ENCODE measurements around the gene ZYG11B.
"Not testable (repeated sequence)": the region's sequence is repeated elsewhere in the genome, so short reads cannot be mapped to it uniquely, and the experiment has no call there.

Gene ZYG11B

DNA sequence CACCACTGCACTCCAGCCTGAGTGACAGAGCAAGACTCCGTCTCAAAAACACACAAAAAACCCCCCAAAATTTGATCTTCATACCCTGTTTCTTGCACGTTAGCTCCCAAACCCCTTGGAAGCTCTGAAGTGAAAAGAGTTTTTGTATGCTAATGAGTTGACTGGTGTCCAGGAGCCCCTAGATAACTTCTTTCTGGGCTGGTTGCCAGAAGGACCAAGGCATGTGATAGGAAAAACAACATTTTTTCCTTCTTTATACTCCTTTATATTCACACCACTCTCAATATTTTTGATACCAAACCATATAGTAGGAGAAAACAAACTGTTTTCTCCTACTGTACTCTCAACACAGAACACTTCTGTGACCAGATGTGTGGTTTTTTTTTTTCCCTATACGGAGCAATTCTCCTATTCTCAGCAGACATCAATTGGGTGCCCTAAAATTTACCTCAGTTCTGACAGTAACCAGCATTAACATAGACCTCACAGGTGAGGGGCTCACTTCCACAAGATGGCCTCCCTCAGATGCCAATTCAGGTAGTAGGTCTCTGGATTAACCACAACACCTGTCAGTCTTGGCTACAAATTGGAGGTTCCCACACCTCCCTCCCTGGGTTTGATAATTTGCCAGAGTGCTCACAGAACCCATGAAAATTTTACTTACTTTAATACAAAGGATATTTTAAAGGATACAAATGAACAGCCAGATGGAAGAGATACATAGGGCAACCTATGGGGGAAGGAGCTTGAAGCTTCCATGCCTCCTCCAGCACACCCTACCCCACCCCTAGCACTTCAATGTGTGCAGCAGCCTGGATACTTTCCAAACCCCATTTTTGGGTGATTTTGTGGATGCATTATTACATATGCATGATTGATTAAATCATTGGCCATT, 25.6 kb downstream of the ZYG11B start:
- in situ Hi-C loops (cut with MboI; ENCODE audit: low sequenced_read_pairs), result no loop called here

DNA sequence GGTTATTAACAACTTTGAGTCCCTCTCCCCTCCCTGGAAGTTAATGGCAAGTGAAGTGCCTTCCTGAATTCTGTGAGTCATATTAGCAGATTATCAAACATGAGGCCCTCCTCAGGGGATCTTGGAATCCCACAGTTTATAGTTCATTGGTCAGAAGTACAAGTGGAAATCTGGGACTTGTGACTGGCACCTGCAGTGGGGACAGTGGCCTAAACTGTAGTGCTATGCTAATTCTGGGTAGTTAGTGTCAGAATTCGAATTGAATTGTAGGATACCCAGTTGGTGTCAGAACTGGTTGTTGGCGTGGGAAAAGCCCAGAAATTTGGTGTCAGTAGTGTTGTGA, 26.2 kb downstream of the ZYG11B start:
- in situ Hi-C loops (cut with MboI; ENCODE audit: low sequenced_read_pairs), result no loop called here

DNA sequence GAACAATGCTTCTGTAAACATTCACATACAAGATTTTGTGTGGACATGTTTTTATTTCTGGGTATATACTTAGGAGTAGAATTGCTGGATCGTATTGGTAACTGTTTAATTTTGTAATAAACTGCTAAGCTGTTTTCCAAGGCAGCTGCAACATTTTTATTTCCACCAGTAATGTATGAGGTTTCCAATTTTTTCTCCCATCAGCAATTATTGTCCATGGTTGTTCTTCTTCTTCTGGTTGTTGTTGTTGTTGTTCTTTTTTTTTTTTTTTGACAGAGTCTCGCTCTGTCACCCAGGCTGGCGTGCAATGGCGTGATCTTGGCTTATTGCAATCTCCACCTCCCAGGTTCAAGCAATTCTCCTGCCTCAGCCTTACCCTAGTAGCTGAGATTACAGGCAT, 26.9 kb downstream of the ZYG11B start:
- in situ Hi-C loops (cut with MboI; ENCODE audit: low sequenced_read_pairs), result no loop called here

DNA sequence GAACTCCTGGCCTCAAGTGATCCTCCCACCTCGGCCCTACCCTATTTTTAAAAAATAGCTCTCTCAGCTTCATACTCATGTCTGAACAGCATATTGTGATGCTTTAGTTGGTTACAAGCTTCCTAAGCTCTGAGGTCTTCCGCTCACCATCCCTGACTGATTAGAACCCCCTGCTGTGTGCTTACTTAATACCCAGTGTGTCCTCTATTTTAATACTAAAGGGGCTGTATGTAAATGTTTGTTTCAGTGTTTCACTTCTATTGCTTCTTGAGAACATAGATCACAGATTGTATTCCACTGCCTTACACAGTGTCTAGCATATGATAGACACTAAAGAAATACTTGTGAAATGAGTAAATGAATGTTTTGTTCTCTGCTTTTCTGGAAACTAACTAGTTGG, 29.8 kb downstream of the ZYG11B start:
- in situ Hi-C loops (cut with MboI; ENCODE audit: low sequenced_read_pairs), result no loop called here

DNA sequence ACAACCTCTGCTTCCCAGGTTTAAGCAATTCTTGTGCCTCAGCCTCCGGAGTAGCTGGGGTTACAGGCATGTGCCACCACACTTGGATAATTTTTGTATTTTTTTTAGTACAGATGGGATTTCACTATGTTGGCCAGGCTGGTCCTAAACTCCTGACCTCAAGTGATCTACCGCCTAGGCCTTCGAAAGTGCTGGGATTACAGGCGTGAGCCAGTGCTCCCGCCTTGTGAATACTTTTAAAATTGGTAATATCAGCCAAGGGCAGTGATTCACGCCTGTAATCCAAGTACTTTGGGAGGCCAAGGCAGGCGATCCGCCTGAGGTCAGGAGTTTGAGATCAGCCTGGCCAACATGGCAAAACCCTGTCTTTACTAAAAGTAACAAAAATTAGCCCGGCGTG, 33.7 kb downstream of the ZYG11B start:
- in situ Hi-C loops (cut with MboI; ENCODE audit: low sequenced_read_pairs), result no loop called here

DNA sequence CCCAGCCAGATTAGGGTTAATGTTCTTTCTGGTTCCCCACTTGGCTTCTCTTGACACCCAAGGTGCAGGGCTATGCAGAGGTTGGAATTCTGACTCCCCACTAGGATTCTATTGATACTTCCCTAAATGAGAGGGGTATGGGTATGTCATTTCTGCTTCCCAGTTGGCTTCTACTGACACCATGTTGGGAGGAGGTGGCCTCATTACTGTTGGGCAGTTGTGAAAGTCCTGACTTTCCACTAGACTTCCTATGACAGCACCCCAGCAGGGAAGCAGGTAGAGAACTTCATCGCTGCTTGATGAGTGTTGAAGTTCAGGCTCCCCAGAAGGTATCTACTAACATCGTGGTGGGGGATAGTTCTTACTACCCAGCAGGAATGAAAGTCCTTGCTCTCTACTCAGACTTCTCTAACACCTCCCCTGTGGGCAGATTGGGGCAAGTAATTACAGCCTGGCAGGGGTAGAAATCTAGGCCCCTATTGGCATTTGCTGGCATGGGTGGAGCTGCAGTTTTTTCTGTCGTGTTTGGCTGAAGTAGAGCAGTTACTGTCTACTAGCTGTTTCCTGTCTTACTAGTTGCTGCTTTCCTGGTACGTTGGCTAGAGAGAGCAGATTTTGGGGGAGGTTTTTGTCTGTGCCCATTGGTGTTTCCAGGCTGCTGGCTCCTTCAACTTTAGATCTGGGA, 41.5 kb downstream of the ZYG11B start:
- in situ Hi-C loops (cut with MboI; ENCODE audit: low sequenced_read_pairs), result no loop called here

DNA sequence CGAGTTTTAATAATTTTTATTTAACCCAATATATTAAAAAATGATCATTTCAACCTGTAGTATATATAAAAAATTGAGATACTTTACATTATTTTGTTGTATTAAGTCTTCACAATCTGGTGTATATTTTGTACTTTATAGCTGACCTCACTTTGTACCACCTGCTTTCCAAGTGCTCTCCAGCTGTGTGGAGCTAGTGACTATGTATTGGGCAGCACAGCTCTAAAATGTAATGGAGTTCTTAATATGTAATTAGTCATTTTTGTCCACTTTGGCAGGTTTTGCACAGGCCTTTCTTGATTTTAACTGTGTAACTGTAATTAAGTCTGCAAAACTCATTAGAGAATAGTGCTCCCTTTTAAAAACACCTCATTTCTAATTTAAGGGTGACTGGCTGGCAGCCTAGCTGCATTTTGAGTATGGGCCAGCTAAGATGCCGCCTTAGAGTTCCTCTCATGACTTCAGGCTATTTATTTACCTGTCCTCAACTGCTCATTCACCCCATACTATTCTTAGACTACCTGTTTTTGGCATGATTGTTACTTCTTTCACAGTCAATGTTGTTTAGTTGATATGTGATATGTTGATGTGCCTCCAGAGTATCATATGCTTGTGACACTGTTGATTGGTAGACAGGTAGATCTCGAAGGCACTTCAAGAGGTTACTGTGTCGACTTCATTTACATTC, 43.2 kb downstream of the ZYG11B start:
- in situ Hi-C loops (cut with MboI; ENCODE audit: low sequenced_read_pairs), result no loop called here

DNA sequence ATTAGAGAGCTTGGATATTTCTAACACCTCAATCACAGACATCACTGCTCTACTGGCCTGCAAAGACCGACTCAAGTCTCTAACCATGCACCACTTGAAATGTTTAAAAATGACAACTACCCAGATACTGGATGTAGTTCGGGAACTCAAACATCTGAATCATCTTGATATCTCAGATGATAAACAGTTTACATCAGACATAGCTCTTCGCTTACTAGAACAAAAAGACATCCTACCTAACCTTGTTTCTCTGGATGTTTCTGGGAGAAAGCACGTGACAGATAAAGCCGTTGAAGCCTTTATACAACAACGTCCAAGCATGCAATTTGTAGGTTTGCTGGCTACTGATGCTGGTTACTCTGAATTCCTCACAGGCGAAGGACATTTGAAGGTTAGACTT, 45.1 kb downstream of the ZYG11B start:
- in situ Hi-C loops (cut with MboI; ENCODE audit: low sequenced_read_pairs), result no loop called here

DNA sequence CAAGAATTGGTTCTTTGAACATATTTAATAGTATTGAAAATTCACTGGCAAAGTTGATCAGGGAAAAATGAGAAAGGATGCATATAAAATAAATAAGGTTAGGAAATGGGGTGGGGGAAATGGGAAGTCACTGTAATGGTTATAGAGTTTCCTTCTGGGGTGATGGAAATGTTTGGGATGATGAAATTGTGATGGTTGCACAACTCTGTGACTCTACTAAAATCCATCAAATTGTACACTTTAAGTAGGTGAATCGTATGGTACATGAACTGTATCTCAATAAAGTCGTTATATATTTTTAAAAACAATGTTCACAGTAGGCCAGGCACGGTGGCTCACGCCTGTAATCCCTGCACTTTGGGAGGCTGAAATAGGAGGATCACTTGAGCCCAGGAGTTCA, 59.9 kb downstream of the ZYG11B start:
- in situ Hi-C loops (cut with MboI; ENCODE audit: low sequenced_read_pairs), result no loop called here

DNA sequence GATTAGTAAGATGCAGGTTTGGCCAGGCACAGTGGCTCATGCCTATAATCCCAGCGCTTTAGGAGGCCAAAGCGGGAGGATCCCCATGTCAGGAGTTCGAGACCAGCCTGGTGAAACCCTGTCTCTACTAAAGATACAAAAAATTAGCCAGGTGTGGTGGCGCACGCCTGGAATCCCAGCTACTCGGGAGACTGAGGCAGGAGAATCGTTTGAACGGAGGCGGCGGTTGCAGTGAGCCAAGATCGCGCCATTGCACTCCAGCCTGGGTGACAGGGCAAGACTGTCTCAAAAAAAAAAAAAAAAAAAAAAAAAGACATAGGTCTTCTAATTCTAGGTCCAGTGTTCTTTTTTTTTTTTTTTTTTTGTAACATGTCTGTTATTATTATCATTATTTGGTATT, 64.2 kb downstream of the ZYG11B start:
- in situ Hi-C loops (cut with MboI; ENCODE audit: low sequenced_read_pairs), result not testable (repeated sequence)

DNA sequence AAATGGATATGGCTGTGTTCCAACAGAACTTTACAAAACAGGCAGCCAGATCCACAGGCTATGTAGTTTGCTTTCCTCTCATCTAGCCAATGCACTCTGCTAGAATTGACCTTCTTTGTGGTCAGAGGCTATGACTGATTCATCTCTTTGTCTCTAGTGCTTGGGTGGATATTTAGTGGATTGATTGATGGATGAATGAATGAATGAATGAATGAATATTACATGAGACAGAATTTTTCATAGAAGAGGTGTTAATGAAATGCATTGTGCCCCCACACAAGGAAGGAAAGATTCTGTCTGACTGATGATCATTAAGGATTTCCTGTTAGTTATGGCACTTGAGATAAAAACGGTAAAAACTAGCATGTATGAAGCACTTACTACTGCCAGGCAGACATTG, 65.8 kb downstream of the ZYG11B start:
- in situ Hi-C loops (cut with MboI; ENCODE audit: low sequenced_read_pairs), result no loop called here

DNA sequence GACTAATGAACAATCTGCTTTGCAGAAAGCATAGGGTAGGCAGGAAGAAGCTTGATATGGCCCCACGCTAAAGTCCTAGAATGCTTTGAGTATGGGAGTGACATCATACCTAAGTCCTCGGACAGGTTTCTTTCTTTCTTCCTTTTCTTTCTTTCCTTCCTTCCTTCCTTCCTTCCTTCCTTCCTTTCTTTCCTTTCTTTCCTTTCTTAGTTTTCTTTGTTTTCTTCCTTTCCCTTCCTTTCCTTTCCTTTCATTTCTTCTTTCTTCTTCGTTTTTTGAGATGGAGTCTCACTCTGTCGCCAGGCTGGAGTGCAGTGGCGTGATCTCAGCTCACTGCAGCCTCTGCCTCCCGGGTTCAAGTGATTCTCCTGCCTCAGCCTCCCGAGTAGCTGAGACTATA, 67.5 kb downstream of the ZYG11B start:
- in situ Hi-C loops (cut with MboI; ENCODE audit: low sequenced_read_pairs), result not testable (repeated sequence)

DNA sequence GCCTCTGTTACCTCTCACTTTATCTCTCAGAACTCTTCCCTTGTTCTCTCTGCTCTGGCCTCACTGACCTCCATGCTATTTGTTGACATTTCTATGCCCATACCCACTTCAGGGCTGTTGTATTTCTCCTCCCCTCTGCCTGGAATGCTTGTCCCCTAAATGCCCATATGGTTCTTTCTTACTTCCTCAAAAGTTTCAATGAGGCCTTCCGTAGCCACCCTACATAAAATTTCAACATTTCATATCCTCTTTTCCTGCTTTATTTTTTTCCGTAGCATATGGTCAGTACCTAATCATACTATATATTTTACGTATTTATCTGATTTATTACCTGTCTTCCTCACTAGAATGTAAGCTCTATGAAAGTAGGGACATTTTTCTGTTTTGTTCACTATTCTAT, 69.2 kb downstream of the ZYG11B start:
- in situ Hi-C loops (cut with MboI; ENCODE audit: low sequenced_read_pairs), result no loop called here

DNA sequence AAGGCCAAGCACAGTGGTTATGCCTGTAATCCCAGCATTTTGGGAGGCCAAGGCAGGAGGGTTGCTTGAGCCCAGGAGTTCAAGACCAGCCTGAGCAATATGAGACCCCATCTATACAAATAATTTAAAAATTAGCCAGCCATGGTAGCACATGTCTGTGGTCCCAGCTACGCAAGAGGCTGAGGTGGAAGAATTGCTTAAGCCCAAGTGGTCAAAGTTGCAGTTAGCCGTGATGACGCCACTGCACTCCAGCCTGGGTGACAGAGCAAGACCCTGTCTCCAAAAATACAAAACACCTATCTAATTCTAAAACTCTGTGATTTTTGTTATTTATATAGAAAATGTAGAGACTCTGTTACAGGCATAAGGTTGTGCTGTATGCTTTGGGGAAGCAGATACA, 72.1 kb downstream of the ZYG11B start:
- in situ Hi-C loops (cut with MboI; ENCODE audit: low sequenced_read_pairs), result no loop called here

DNA sequence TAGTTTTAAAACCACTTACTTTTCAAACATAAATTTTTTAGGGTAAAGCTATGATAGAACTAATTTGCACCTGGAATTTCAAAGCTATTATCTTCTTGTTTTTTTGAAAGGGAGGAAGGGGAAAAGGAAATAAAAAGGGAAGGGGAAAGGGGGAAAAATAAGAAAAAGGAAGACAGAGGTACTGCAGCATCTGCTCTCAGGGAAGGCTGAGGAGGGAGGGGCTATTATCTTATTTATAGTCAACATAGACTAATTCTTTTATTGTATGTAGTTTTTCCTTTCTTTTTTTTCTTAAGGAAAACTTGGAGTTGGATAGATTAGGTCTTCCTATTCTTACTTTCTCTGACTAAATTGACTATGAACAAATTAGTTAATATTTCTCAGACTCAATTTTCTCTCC, 74.8 kb downstream of the ZYG11B start:
- in situ Hi-C loops (cut with MboI; ENCODE audit: low sequenced_read_pairs), result no loop called here

DNA sequence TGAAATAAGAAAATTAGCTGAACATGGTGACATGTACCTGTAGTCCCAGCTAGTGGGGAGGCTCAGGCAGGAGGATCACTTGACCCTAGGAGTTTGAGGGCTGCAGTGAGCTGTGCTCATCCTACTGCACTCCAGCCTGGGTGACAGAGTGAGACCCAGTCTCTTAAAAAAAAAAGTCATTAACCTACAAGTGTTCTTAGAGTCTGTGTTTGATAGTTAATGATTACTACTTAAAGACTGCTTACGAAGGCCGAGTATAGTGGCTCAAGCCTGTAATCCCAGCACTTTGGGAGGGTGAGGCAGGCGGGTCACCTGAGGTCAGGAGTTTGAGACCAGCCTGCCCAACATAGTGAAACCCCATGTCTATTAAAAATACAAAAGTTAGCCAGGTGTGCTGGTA, 77.8 kb downstream of the ZYG11B start:
- in situ Hi-C loops (cut with MboI; ENCODE audit: low sequenced_read_pairs), result not testable (repeated sequence)

DNA sequence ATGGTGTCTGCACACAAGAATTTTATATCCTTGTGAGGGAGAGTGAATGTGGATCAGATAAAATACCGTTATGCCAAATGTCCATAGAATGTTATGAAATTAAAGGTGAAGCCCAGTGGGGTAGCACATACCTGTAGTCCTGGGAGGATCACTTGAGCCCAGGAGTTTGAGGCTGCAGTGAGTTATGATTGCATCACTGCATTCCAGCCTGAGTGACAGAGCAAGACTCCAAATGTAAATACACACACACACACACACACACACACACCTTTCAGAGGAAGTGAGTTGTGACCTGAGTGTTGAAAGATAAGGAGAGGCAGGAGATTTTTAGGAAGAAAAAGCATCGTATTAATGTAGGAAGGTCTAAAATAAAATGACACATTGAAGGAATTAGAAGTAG, 88.2 kb downstream of the ZYG11B start:
- in situ Hi-C loops (cut with MboI; ENCODE audit: low sequenced_read_pairs), result no loop called here

DNA sequence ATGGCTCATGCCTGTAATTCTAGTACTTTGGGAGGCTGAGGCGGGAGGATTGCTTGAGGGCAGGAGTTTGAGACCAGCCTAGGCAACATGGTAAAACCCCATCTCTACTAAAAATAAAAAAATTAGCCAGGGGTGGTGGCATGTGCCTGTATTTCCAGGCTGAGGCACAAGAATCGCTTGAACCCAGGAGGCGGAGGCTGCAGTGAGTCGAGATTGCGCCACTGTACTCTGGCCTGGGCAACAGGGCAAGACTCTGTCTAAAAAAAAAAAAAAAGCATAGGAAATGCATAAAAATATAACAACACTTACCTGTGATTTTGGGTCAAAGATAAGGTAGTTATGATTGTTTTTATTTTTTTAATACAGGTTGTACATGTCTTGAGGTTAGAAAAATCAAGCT, 94.6 kb downstream of the ZYG11B start:
- in situ Hi-C loops (cut with MboI; ENCODE audit: low sequenced_read_pairs), result not testable (repeated sequence)

DNA sequence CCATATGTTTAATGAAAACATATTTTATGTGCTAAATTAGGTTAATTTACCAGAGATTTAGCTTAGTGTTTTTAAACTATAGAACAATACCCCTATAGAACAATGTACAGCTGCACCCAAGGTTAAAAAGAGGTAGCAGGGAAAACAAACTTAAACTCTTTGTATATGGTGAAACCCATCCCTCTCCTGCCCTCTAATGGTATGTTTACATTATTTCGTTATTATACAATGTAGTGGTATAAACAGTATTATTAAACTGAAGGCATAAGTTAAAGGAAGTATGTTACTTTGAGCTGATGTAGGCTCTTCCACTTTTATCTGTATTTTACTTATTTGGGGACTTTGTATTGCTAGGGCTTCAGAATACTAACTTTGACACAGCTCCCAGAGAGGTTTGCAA, 99.6 kb downstream of the ZYG11B start:
- in situ Hi-C loops (cut with MboI; ENCODE audit: low sequenced_read_pairs), result no loop called here

DNA sequence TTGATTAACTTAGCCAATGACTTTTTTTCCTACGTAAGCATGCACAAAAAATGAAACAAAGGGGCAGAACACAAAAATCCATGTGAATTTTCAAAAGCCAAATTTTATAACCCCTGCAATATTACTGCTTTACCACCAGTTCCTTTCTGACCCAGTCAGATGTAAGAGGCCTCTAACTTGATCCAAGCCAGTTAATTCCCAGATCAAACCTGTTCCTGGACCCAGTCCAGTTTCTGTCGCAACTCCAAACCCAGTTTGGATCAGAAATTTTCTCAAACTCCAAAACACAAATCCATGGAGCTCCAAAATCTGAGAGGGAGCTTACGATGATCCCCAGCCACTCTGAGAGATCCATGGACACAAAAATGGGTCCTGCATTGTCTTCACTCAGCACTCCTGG, 108.5 kb downstream of the ZYG11B start:
- in situ Hi-C loops (cut with MboI; ENCODE audit: low sequenced_read_pairs), result no loop called here

DNA sequence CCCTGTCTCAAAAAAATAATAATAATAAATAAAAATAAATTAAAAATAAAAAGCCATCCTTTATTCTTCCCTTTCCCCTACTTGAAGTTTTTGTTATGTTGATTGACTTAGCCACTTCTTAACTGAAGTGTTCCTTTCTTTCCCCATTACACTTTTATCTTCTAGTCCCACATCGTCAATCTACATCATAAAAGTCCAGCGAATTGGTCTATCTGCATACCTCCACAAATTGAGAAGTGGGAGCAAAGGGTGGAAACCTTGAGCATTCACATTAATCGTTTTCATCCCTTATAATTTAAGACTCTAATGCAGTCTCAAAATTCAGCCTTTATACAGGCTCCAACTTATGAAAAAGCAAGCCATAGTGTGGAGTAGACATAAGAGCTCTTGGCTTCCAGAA, 109.8 kb downstream of the ZYG11B start:
- in situ Hi-C loops (cut with MboI; ENCODE audit: low sequenced_read_pairs), result no loop called here

DNA sequence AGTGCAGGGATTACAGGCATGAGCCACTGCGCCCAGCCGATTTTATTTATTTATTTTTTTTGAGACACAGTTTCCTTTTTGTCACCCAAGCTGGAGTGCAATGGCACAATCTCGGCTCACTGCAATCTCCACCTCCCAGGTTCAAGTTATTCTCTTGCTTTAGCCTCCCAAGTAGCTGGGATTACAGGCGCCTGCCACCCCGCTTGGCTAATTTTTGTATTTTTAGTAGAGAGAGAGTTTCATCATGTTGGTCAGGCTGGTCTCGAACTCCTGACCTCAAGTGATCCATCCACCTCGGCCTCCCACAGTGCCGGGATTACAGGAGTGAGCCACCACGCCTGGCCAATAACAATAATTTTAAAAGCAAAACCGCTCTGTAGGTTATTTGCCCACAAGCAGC, 112.9 kb downstream of the ZYG11B start:
- in situ Hi-C loops (cut with MboI; ENCODE audit: low sequenced_read_pairs), result not testable (repeated sequence)
